Coronary artery (tissue), 2 donors: Measurements from ENCODE around the gene ADAMTS6.

ENCODE experiments used
- DNase-seq: peaks from one replicate; pipeline ENCODE4 v3.0.0-alpha.2; 2017; ENCODE audit warnings: low spot score
- H3K27ac ChIP-seq, 2 donors: fragments of 200-600 bp; sonication (generic); one replicate each; pipeline ENCODE4 v1.5.1; 2016 to 2019
- H3K4me3 ChIP-seq: fragments of 200-600 bp; sonication (generic); 2 replicates; pipeline ENCODE4 v1.5.1; 2016; ENCODE audit warnings: mild to moderate bottlenecking, moderate library complexity
- CTCF ChIP-seq: fragments of 200-600 bp; sonication (generic); IDR thresholded peaks from one replicate; pipeline ENCODE4 v1.5.1; 2019; ENCODE audit warnings: antibody characterized with exemption

ADAMTS6 gene

GRCh38 chr5:65481171-65481581, 544 bp downstream of the ADAMTS6 start:
- no peak for DNase-seq
- TF ChIP-seq CTCF, result no peak

GRCh38 chr5:65480306-65480865, 1.3 kb downstream of the ADAMTS6 start:
- Histone ChIP-seq H3K4me3 (peak overlapping the region; percentile 68), H3K27ac (peak overlapping the region; percentile 78 to 96)
- peak; percentile 88 for DNase-seq
- TF ChIP-seq CTCF, result no peak

More at GRCh38 chr5:65481171-65481581, 544 bp downstream of the ADAMTS6 start:
- H3K4me3 ChIP-seq, result peak overlapping the region; percentile 68
- peak overlapping the region; percentile 94 to 96 for H3K27ac ChIP-seq

- Histone ChIP-seq H3K27ac (peak overlapping the region; percentile 78 to 96), H3K4me3 (peak overlapping the region; percentile 68)
- TF ChIP-seq CTCF, result no peak
- no peak for DNase-seq
Observed at GRCh38 chr5:65479527-65479926, 2.2 kb downstream of the ADAMTS6 start.

GRCh38 chr5:65478336-65478735, 3.4 kb downstream of the ADAMTS6 start:
- DNase-seq, result no peak
- no peak overlapping the region for H3K27ac ChIP-seq
- TF ChIP-seq CTCF, result no peak
- no peak overlapping the region for H3K4me3 ChIP-seq

GRCh38 chr5:65475895-65476294, 5.8 kb downstream of the ADAMTS6 start:
- no peak for DNase-seq
- Histone ChIP-seq H3K27ac (no peak overlapping the region), H3K4me3 (no peak overlapping the region)
- no peak for TF ChIP-seq CTCF

GRCh38 chr5:65475336-65475735, 6.4 kb downstream of the ADAMTS6 start:
- Histone ChIP-seq H3K4me3 (no peak overlapping the region), H3K27ac (no peak overlapping the region)
- no peak for DNase-seq
- no peak for TF ChIP-seq CTCF

- no peak overlapping the region for H3K4me3 ChIP-seq
Observed at GRCh38 chr5:65474130-65474711, 7.5 kb downstream of the ADAMTS6 start.

More at GRCh38 chr5:65474130-65474711, 7.5 kb downstream of the ADAMTS6 start:
- no peak for DNase-seq
- no peak for TF ChIP-seq CTCF
- no peak overlapping the region for H3K27ac ChIP-seq
